Loucy (cell line): ENCODE measurements around the gene RNF145.
A peak's percentile ranks its signal among the peaks of the same experiment; 100 is the strongest.

ENCODE experiments used
- H2AFZ ChIP-seq: fragments of 200-600 bp; sonication (generic); 2 replicates; pipeline ENCODE4 v1.6.0; 2016; ENCODE audit warnings: antibody characterized with exemption, mild to moderate bottlenecking, low read length, moderate library complexity
- H3F3A ChIP-seq: fragments of 200-600 bp; 2 replicates; pipeline ENCODE4 v1.6.0; 2016; ENCODE audit warnings: antibody characterized with exemption, low read depth, mild to moderate bottlenecking
- H3K27me3 ChIP-seq: fragments of 200-600 bp; sonication (generic); 2 replicates; pipeline ENCODE4 v1.6.1; 2014; ENCODE audit warnings: low read length, mild to moderate bottlenecking; ENCODE audit not compliant: insufficient read depth, poor library complexity, severe bottlenecking
- H3K36me3 ChIP-seq: fragments of 200-600 bp; sonication (generic); 2 replicates; pipeline ENCODE4 v1.6.1; 2016; ENCODE audit warnings: low read length; ENCODE audit not compliant: insufficient read depth
- H3K4me1 ChIP-seq: fragments of 200-600 bp; sonication (generic); 2 replicates; pipeline ENCODE4 v1.5.1; 2014; ENCODE audit warnings: low read length, mild to moderate bottlenecking; ENCODE audit not compliant: insufficient read depth, poor library complexity, severe bottlenecking
- H3K4me2 ChIP-seq: fragments of 200-600 bp; sonication (generic); 2 replicates; pipeline ENCODE4 v1.6.0; 2014; ENCODE audit warnings: antibody characterized with exemption, low read length, low read depth, mild to moderate bottlenecking; ENCODE audit not compliant: poor library complexity, severe bottlenecking
- H3K4me3 ChIP-seq: fragments of 200-600 bp; sonication (generic); 2 replicates; pipeline ENCODE4 v1.5.1; 2014; ENCODE audit warnings: low read length, mild to moderate bottlenecking, mixed read lengths; ENCODE audit not compliant: poor library complexity, severe bottlenecking
- H3K79me2 ChIP-seq: fragments of 200-600 bp; sonication (generic); 2 replicates; pipeline ENCODE4 v1.6.1; 2014; ENCODE audit warnings: low read length; ENCODE audit not compliant: insufficient read depth
- H3K9ac ChIP-seq: fragments of 200-600 bp; sonication (generic); 2 replicates; pipeline ENCODE4 v1.6.0; 2014; ENCODE audit warnings: mild to moderate bottlenecking, low read depth, low read length, moderate library complexity; ENCODE audit not compliant: poor library complexity, severe bottlenecking
- H3K9me2 ChIP-seq: fragments of 200-600 bp; sonication (generic); replicated peaks from 2 replicates; pipeline ENCODE4 v1.6.1; 2016; ENCODE audit warnings: low read depth, low read length, mixed read lengths
- H3K9me3 ChIP-seq: fragments of 200-600 bp; sonication (generic); 2 replicates; pipeline ENCODE4 v1.6.1; 2014; ENCODE audit warnings: mild to moderate bottlenecking, antibody characterized with exemption, low read length, low read depth; ENCODE audit not compliant: insufficient read depth
- H4K20me1 ChIP-seq: fragments of 200-600 bp; sonication (generic); 2 replicates; pipeline ENCODE4 v1.6.0; 2014; ENCODE audit warnings: antibody characterized with exemption, low read length, mild to moderate bottlenecking; ENCODE audit not compliant: insufficient read depth, poor library complexity, severe bottlenecking
- CTCF ChIP-seq: fragments of 200-600 bp; sonication (generic); conservative IDR thresholded peaks from 2 replicates; pipeline ENCODE4 v1.5.1; 2014; ENCODE audit warnings: mild to moderate bottlenecking, antibody characterized with exemption, low read length
- EZH2phosphoT487 ChIP-seq: fragments of 200-600 bp; IDR thresholded peaks from 2 replicates; pipeline ENCODE4 v1.6.1; 2018; ENCODE audit warnings: antibody characterized with exemption, mild to moderate bottlenecking, moderate library complexity, borderline replicate concordance

Gene RNF145

GRCh38 chr5:159179529-159180305 is 29.6 kb downstream of the RNF145 start:
- Histone ChIP-seq H3K79me2 (no peaks in the 10 kb centered on the region), H3K27me3 (no peaks in the 10 kb centered on the region), H3F3A (no peaks in the 10 kb centered on the region), H3K4me1 (peaks cover 23% of the 10 kb centered on the region), H3K4me2 (peak overlapping the region; percentile 20), H3K9me2 (no peaks in the 10 kb centered on the region), H3K36me3 (peaks cover 7% of the 10 kb centered on the region; the same call in 1 of the 2 replicates), H3K9ac (no peak overlapping the region), H4K20me1 (peaks cover 7% of the 10 kb centered on the region), H3K9me3 (no peaks in the 10 kb centered on the region), H2AFZ (no peak overlapping the region), H3K4me3 (no peak overlapping the region)
- TF ChIP-seq EZH2phosphoT487 (no peak), CTCF (no peak)

- H4K20me1 ChIP-seq: peaks cover 14% of the 10 kb centered on the region
- no peaks in the 10 kb centered on the region for H3F3A ChIP-seq
- H3K27me3 ChIP-seq: no peaks in the 10 kb centered on the region
- no peaks in the 10 kb centered on the region for H3K9me3 ChIP-seq
- no peak overlapping the region for H3K9ac ChIP-seq
- TF ChIP-seq CTCF (no peak), EZH2phosphoT487 (no peak)
- H3K79me2 ChIP-seq: no peaks in the 10 kb centered on the region
- H3K4me3 ChIP-seq: no peak overlapping the region
- peaks cover 7% of the 10 kb centered on the region; the same call in 1 of the 2 replicates for H3K36me3 ChIP-seq
- no peak overlapping the region for H2AFZ ChIP-seq
- H3K4me1 ChIP-seq: peaks cover 24% of the 10 kb centered on the region
- no peak overlapping the region for H3K4me2 ChIP-seq
- H3K9me2 ChIP-seq: no peaks in the 10 kb centered on the region
Observed at GRCh38 chr5:159178978-159179377, 30.4 kb downstream of the RNF145 start.

GRCh38 chr5:159175547-159175946 is 33.8 kb downstream of the RNF145 start:
- Histone ChIP-seq H3K79me2 (no peaks in the 10 kb centered on the region), H3F3A (no peaks in the 10 kb centered on the region), H3K36me3 (peaks cover 5% of the 10 kb centered on the region; the same call in 1 of the 2 replicates), H3K9ac (no peak overlapping the region), H4K20me1 (peaks cover 14% of the 10 kb centered on the region), H3K27me3 (no peaks in the 10 kb centered on the region), H3K9me2 (no peaks in the 10 kb centered on the region), H3K4me2 (peak overlapping the region; percentile 51), H2AFZ (no peak overlapping the region), H3K4me3 (no peak overlapping the region), H3K9me3 (no peaks in the 10 kb centered on the region), H3K4me1 (peaks cover 19% of the 10 kb centered on the region)
- TF ChIP-seq CTCF (no peak), EZH2phosphoT487 (no peak)
